TTC549 (cell line): ENCODE data around the gene SLFN5.
"Not testable (repeated sequence)": the region's sequence is repeated elsewhere in the genome, so short reads cannot be mapped to it uniquely, and the experiment has no call there.

Experiments
- FAIRE-seq: peaks from 2 replicates; lab custom pipeline; 2012; peaks lifted over from hg19 to GRCh38; lab: Jason Lieb, UNC

SLFN5 gene

DNA sequence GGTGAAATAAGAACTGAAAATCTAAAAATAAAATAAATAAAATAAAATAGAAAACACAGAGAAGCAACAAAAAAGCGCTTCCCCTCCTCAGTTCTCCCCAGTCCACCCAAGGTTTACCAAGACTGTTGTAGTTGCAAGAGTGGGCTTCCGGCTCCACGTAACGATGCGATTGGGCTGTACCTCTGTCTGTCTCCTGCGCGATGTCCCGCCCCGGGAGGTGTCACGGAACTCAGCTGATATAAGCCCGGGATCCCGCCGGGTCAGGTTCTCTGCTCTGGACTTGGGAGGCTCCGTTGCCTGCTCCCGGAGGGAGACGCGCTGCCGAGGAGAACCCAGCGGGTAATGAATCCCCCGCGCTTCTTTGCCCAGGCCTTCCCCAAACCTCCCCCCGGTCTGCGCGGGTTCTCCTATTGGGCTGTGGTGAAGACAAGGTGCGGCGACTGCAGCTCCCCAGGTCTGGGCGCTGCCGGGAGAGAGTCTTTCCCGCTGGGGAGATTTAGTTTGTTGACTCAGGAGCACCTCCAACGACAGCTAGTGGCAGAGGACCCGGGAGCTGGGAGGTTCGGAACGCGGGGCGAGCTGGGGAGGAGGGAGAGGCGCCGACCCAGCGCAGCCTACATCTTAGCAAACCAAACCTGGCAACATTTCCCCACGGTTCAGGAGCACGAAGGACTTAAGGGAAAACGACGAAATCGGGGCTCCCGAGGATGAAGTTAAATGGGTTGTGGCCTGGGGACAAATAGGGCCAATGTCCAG is at the start of gene SLFN5:
Gene SLFN5, plus strand, starts transcription at position 268 of the 756 bp plus-strand sequence. CDS start 15,619 bp downstream, outside the sequence.
- no peak for FAIRE-seq

DNA sequence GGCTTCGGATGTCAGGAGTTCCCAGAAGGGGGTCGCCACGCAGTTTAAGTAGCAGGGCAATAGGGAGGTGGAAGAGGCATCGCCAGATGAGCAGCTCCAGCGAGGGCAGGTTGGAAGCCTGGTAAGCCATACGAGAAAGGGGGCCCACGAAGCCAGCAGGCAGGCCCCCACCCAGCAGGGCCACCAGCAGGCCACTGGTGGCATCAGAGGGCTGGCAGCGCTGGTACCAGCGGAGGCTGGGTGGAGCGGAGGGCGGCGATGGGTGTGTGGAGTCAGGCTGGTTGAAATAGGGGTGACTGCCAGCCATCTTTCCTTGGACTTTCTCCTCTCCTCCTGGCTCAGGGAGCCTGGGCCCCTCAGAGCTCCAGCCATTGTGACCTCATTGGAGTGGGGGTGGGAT is 48.9 kb upstream of the SLFN5 start, which contains the start of gene SLC35G3:
Gene SLC35G3, minus strand, starts transcription at position 393 of the 400 bp plus-strand sequence. Its CDS starts 86 bp downstream, at position 307.
- not testable (repeated sequence) for FAIRE-seq

DNA sequence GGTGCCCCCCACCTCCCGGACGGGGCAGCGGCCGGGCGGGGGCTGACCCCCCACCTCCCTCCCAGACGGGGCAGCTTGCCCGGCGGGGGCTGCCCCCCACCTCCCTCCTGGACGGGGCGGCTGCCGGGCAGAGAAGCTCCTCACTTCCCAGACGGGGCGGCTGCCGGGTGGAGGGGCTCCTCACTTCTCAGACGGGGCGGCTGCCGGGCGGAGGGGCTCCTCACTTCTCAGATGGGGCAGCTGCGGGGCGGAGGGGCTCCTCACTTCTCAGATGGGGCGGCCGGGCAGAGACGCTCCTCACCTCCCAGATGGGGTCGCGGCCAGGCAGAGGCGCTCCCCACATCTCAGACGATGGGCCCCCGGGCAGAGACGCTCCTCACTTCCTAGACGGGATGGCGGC is 47.8 kb upstream of the SLFN5 start:
- FAIRE-seq: not testable (repeated sequence)

DNA sequence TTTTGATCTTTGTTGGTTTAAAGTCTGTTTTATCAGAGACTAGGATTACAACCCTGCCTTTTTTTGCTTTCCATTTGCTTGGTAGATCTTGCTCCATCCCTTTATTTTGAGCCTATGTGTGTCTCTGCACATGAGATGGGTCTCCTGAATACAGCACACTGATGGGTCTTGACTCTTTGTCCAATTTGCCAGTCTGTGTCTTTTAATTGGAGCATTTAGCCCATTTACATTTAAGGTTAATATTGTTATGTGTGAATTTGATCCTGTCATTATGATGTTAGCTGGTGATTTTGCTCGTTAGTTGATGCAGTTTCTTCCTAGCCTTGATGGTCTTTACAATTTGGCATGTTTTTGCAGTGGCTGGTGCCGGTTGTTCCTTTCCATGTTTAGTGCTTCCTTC is 40.3 kb upstream of the SLFN5 start:
- not testable (repeated sequence) for FAIRE-seq

DNA sequence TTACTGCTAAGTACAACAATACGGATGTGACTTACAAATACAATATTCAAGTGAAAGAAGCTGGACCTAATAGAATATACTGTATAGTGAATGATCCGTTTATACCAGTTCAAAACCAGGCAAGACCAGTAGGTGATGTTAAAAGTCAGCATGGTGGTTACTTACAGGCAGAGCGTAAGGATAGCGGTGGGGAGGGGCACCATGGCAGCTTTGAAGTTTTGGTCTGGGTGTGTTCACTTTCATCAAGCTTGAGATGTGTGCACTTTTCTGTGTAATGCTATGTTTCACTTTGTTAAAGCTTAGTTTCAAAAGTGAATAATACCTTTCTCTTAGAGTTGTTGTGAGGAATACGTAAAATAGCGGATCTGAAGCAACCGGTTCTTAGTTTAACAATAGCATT is 32.1 kb upstream of the SLFN5 start:
- no peak for FAIRE-seq

DNA sequence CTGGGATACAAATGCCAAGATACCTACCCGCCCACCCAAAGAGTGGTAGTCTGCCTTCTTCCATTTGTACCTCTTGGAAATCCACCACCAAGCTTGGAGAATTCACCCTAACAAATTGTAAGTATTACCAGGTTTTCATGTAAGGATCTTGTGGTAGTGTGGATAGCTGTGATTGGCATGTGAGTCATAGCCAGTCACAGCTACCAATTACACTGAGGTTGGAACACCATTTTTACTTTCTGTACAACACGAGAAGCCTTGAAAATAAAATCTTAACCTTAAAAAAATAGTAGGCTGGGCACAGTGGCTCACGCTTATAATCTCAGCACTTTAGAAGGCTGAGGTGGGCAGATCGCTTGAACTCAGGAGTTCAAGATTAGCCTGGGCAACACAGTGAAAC is 30.2 kb upstream of the SLFN5 start:
- no peak for FAIRE-seq

DNA sequence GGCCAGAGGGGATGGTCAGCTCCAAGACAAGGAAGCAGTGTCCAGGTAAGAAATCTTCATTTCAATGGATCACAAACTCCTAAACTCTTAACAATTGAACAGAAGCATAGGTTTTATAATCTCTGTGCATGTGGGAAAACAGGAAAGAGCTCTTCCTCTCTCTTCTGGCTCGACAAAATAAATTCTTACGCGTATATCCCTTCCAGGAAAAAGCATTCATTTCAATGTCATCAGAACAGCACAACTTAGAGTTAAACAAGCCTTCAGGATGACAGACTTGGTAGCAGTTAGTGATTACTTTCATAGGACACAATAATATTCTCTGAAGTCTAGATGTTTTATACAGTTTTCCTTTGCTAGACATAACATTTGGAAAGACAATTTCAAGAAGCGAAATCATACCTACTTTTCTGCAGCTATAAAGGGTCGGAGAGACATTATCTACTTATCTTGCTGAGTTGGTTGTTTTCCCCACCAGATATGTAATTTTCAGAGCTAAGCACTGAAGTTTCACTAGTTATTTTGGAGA is 29.4 kb upstream of the SLFN5 start:
- FAIRE-seq: no peak

DNA sequence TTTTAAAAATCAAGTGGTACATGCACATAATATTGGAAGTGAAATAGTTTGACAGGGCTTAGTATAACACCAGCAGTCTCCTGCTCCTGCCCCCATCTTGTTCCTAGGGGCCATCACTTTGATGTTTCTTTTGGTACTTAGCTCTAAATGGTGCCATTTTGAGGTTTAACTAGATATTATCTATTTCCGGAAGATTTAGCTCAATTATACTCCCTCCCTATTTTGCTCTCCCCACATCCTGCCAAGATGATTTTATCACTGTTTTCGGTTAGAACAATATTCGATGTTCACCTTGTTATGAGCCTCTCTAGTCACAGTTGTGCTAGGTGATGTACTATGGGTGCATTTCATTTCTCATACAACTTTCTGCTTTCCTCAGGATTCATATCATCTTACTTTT is 28.7 kb upstream of the SLFN5 start:
- FAIRE-seq: no peak

DNA sequence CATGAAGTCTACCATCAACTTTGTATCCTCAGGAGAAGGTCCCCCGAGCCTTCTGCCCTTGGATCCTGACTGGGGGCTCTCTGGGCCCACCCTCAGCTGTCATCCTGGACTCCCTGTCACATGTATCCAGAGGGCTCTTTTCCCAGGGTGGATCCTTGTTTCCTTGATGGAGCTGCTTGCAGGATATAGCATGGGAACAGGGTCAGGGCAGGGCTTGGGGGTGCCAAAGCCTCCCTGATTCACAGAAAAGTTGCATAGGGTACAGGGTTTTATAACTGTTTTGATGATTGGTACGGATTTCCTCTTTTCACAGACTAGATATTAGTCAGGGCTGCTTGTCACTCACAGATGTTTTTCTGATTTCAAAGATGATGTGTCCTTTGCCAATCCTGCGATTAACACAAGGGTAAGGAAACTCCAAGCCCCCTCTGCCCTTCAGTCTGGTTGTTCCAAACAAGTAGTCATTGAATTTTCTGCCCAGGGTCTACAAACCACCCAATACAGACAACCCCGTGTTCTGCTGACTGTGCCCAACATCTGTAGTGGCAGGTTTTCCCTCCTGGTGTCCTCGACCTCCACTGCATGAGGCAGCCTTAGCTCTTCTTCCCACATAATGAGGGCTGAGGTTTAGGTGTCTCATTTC is 28.1 kb upstream of the SLFN5 start:
- FAIRE-seq: no peak

DNA sequence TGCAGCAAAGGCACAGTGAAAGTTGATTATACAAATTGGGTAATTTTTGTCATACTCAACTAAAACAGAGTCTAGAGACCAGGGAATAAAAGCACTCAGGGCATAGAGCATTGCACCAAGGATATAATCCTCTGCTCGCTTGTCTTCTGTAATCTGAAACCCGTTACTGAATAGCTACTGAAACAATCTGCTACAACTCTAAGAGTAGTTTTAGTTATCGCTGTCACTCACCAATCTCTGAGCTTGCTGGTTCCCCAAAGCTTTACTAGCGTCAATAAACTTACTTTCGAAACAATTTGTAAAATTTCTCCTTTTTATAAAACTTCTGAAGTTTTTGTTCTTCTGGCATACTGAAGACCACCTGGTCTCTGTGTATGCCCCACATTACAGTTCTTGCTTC is 25.8 kb upstream of the SLFN5 start:
- no peak for FAIRE-seq

DNA sequence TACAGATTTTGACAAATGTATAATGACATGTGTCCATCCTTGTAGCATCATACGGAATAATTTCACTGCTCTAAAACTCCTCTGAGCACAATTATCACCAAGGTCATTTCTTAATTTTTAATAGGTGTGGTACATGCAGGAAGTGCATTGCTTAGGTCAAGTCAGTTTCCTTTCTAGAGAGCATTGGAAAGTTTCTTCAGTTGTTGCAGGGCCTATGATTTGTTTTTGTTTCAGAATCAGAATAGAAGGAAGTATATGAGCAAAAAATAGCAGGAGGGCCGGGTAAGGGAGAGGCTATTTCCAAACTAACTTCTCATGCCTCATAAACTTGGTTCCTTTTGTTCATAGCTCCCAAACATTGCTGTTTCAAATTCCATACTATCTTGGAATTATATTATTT is 24.0 kb upstream of the SLFN5 start:
- no peak for FAIRE-seq

DNA sequence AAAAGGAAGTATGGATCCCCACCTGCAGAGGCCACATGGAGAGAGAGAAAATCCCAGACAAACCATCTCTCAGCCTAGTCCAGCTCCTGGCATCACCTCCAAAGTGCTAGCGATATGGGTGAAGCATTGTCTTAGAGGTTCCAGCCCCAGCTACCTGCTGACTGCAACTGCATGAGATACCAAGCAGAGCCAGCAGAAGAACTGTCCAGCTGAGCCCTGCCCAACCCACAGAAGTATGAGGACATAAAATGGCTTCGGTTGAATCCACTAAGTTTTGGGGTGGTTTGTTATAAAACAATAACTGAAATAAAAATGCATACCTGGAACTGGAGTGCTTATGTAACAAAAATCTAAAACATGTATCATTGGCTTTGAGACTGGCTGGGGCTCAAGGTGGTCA is 20.4 kb upstream of the SLFN5 start:
- FAIRE-seq: no peak

DNA sequence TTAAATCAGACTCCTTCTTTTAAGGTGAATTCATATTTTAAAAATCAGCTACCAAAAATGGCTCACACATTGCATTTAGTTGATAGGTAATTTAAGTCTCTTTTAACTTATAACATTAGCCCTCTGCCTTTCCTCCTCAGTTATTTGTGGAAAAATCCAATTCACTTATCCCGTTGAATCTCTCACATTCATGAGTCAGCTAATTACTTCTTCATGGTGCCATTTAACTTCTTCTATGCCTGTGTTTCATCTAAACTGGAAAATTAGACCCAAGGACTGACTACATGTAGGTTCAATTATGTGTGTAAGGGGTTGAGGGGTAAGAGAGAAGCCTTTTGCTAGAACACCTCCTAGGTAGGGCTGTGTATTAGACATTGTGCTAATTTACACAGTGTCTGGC is 18.4 kb upstream of the SLFN5 start:
- no peak for FAIRE-seq

DNA sequence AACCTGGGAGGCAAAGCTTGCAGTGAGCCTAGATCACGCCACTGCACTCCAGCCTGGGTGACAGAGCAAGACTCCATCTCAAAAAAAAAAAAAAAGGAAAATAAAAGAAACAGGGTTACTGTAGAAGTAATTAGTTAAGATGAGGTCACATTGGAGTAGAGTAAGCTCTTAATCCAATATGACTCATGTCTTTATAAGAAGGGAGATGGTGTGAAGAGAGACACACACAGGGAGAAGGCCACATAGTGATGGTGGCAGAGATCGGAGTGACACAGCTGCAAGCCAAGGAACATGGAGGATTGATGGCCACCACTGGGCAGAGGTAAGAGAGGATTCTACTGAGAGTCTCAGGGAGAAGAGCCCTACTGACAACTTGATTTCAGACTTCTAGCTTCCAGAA is 15.3 kb upstream of the SLFN5 start:
- FAIRE-seq: no peak

DNA sequence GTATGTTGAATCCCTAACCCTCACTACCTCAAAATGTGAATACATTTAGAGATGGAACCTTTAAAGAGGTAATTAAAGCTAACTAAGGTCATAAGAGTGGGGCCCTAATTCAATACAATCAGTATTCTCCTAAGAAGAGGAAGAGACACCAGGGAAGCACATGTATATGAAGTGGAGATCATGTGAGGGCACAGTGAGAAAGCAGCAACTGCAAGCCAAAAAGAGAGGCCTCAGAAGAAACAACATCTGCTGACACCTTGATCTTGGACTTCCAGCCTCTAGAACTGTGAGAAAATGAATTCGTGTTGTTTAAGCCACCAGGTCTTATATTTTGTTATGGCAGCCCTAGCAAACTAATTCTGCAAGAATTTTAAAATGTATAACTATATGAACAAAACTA is 13.2 kb upstream of the SLFN5 start:
- FAIRE-seq: no peak

DNA sequence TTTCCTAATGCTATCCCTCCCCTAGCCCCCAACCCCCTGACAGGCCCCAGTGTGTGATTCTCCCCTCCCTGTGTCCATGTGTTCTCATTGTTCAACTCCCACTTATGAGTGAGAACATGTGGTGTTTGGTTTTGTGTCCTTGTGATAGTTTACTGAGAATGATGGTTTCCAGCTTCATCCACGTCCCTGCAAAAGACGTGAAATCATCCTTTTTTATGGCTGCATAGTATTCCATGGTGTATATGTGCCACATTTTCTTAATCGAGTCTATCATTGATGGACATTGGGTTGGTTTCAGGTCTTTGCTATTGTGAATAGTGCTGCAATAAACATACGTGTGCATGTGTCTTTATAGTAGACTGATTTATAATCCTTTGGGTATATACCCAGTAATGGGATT is 8.6 kb upstream of the SLFN5 start:
- not testable (repeated sequence) for FAIRE-seq

DNA sequence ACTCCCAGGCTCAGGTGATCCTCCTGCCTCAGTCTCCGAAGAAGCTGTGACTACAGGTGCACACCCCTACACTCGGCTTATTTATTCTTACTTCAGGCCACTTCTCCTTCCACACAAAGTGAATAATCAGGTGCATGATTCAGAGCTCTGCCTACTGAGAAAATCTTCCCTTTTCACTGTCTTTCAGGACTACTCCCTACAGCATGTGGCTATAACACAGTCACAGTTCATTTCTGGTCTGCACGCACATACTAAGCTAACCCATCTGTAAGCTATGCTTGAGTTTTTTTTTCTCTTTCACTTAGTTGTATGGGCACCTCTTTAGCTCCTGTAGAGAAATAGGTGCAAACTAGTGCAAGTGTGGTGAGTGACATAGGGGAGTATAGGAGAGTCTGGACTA is 7.6 kb upstream of the SLFN5 start:
- no peak for FAIRE-seq

DNA sequence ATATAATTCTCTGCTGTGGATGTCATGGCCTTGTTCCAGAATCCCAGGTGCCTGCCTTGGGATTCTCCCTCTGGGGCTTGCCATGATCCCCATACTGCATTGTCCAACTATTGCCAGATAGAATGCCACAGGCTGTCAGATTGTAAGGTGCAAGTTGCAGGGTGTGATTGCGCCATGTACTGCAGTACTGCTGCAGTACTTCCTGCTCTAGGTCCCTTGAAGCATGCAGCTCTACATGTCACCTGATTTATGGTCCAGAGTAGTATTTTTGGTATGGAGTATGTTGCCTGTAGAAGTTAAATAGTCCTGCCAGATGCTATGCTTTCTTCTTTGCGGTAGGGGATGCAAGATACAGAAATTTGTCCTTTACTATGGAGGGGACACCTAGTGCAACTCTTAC is 7.0 kb upstream of the SLFN5 start:
- FAIRE-seq: no peak

DNA sequence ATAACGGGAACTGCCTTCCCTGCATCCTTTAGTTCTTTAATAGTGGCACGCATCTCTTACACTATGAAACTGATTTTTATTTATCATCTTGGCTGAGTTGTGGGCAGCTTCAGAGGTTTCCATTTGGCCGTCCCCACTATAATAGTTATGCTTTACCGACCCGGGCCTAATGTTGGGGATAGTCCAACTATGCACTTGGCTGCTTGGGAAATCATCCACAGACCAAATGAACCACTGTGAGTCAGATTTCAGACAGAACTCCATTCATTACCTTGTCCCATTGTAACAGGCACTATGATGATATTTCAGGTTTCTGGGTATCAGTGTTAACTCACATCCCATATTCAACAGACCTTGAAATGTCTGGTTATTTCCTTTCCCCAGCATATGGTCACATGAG is 6.1 kb upstream of the SLFN5 start:
- FAIRE-seq: no peak

DNA sequence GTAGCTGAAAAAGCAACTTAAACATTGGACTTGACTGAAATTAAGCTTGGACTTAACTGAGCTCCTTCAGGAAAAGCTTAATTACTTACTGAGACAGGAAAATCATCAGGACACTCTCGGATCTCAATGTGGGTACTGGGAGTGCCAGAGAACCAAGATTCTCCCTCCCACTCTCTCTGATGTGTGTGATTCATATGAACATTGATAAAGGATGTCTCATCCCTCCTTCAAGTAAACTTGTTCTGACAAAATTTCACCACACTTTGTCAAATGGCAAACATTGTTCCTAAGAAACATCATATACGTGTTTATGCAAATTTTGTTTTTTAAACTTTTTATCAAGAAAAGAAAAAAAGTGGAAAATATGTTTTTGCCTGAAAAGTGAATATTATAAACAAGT is 4.1 kb upstream of the SLFN5 start:
- FAIRE-seq: no peak

DNA sequence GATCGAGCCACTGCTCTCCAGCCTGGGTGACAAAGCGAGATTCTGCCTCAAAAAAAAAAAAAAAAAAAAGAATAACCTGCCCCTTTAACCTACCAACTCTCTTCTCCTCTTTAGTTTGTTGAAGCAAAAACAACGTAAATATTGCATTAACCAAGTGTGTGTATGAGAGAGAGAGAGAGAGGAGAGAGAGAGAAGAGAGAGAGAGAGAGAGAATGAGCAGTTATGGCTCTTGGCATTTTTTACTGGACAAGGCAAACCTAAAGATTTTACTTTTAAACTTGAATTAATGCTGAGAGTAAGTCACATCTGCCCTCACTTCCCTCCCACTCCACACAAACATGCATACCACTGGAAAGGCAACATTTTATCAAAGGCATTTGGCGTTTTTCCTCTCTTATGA is 3.0 kb upstream of the SLFN5 start:
- no peak for FAIRE-seq

DNA sequence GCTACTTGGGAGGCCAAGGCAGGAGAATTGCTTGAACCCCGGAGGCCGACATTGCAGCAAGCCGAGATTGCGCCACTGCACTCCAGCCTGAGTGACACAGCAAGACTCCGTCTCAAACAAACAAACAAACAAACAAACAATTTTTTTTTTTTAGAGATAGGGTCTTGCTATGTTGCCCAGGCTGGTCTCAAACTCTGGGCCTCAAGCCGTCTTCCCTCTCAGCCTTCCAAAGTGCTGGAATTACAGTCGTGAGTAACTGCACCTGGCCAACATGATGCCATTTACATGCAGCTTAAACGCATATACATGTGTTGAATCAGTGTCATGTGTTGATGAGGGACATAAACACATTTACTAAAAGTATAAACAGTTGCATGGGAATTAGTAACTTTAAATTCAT is 2.0 kb upstream of the SLFN5 start:
- no peak for FAIRE-seq

DNA sequence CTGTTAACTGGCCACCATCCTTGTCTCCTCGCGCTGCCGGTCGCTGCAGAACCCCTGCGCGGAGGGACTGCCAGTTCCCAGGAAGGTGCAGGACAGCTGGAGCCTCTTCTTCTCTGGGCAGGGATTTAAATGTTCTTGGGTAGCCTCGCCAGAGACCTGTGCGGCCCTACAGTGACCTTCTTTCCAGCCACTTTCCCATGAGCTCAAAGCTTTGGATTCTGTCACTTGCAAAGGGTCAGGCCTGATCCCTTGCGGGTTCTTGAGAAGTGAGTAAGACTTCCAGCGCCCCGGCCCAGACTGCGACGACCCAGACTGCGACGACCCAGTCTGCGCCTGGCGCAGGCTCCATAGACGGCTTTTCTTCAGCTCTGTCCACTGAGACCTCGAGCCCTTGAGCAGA is 1.4 kb upstream of the SLFN5 start:
- no peak for FAIRE-seq
